GM23248 (cell line): ENCODE data around the gene SPDYE17.
"Not testable (repeated sequence)": the region's sequence is repeated elsewhere in the genome, so short reads cannot be mapped to it uniquely, and the experiment has no call there.

Source experiments
- EZH2 ChIP-seq: fragments of 200-600 bp; sonication (generic); IDR thresholded peaks from 2 replicates; pipeline ENCODE4 v1.6.1; 2018; ENCODE audit warnings: antibody characterized with exemption, mild to moderate bottlenecking; ENCODE audit not compliant: insufficient read depth, poor library complexity, severe bottlenecking
- EZH2phosphoT487 ChIP-seq: fragments of 200-600 bp; sonication (generic); IDR thresholded peaks from 2 replicates; pipeline ENCODE4 v1.6.1; 2018; ENCODE audit warnings: antibody characterized with exemption, moderate library complexity, mild to moderate bottlenecking, low read depth; ENCODE audit not compliant: insufficient read depth

- not testable (repeated sequence) for TF ChIP-seq EZH2, EZH2phosphoT487
Observed at GRCh38 chr7:77005461-77006057, 26.6 kb downstream of the SPDYE17 start.
